Osteoblast (primary cell): ENCODE data around the gene KRT14. TPM values are rescaled to one million over a fixed set of nuclear protein-coding genes. Genes with fewer than 3 reads are reported as not detected.
"Not testable (repeated sequence)": the region's sequence is repeated elsewhere in the genome, so short reads cannot be mapped to it uniquely, and the experiment has no call there.

Experiments used
- DNase-seq: peaks from one replicate; pipeline ENCODE4 v3.0.0; 2011; ENCODE audit warnings: low spot score, mixed read lengths; ENCODE audit not compliant: insufficient read length; ENCODE audit errors: missing footprints
- H2AFZ ChIP-seq: 2 replicates; pipeline ENCODE4 v1.6.0; 2011; ENCODE audit warnings: mild to moderate bottlenecking, low read length
- H3K27ac ChIP-seq: 2 replicates; pipeline ENCODE4 v1.5.1; 2011; ENCODE audit warnings: mild to moderate bottlenecking, low read depth, low read length, moderate library complexity
- H3K27me3 ChIP-seq: 2 replicates; pipeline ENCODE4 v1.6.0; 2012; ENCODE audit warnings: mild to moderate bottlenecking, control low read depth, inconsistent platforms, low read length, moderate library complexity; ENCODE audit not compliant: insufficient read depth
- H3K36me3 ChIP-seq: 2 replicates; pipeline ENCODE4 v1.5.1; 2011; ENCODE audit warnings: mild to moderate bottlenecking, low read length, control low read depth, moderate library complexity; ENCODE audit not compliant: insufficient read depth
- H3K4me1 ChIP-seq: 2 replicates; pipeline ENCODE4 v1.5.1; 2011; ENCODE audit warnings: mild to moderate bottlenecking, low read length, control low read depth, moderate library complexity; ENCODE audit not compliant: insufficient read depth
- H3K4me2 ChIP-seq: 2 replicates; pipeline ENCODE4 v1.6.0; 2011; ENCODE audit warnings: mild to moderate bottlenecking, low read length; ENCODE audit not compliant: insufficient read depth
- H3K4me3 ChIP-seq: fragments of 200-600 bp; sonication (generic); 3 replicates; pipeline ENCODE4 v1.5.1; 2012; ENCODE audit warnings: mild to moderate bottlenecking, low read length, inconsistent platforms; ENCODE audit not compliant: insufficient read depth
- H3K79me2 ChIP-seq: 2 replicates; pipeline ENCODE4 v1.6.0; 2012; ENCODE audit warnings: mild to moderate bottlenecking, low read length, control low read depth, inconsistent platforms; ENCODE audit not compliant: insufficient read depth
- H3K9me3 ChIP-seq: 2 replicates; pipeline ENCODE4 v1.5.1; 2011; ENCODE audit warnings: low read depth, low read length, control low read depth
- H4K20me1 ChIP-seq: 2 replicates; pipeline ENCODE4 v1.6.0; 2012; ENCODE audit warnings: mild to moderate bottlenecking, low read length, control low read depth; ENCODE audit not compliant: insufficient read depth
- CTCF ChIP-seq: IDR thresholded peaks from 2 replicates; pipeline ENCODE4 v1.5.1; 2011; ENCODE audit warnings: mild to moderate bottlenecking, low read depth, low read length, moderate library complexity; ENCODE audit errors: extremely low read depth
- total RNA-seq: library from RNA; depleted of rRNA; stranded (reverse); fragments of >200 nt; gene quantifications from 2 replicates; pipeline ENCODE4 v1.2.3, GENCODE V29; 2012

Gene KRT14
- total RNA-seq, 1 donor: 12.3 TPM

GRCh38 chr17:41620583-41621434 lies 34.1 kb upstream of the KRT14 start:
- Histone ChIP-seq H4K20me1 (no peaks in the 10 kb centered on the region), H3K4me2 (no peak overlapping the region), H3K27me3 (no peaks in the 10 kb centered on the region), H3K79me2 (no peaks in the 10 kb centered on the region), H3K9me3 (no peaks in the 10 kb centered on the region), H3K4me3 (no peak overlapping the region), H2AFZ (peak overlapping the region; percentile 62), H3K27ac (no peak overlapping the region), H3K36me3 (no peaks in the 10 kb centered on the region), H3K4me1 (peaks cover 12% of the 10 kb centered on the region)
- no peak for TF ChIP-seq CTCF
- DNase-seq: peak; percentile 89

GRCh38 chr17:41619927-41620582 lies 33.4 kb upstream of the KRT14 start:
- H3K4me1 ChIP-seq, H3K36me3 ChIP-seq, H3K4me3 ChIP-seq, H3K27ac ChIP-seq, DNase-seq, H3K9me3 ChIP-seq, H2AFZ ChIP-seq, H3K79me2 ChIP-seq, H3K4me2 ChIP-seq, H4K20me1 ChIP-seq, H3K27me3 ChIP-seq: not testable (repeated sequence)

GRCh38 chr17:41619036-41619926 lies 32.6 kb upstream of the KRT14 start:
- no peak overlapping the region for H2AFZ ChIP-seq
- H3K79me2 ChIP-seq: no peaks in the 10 kb centered on the region
- no peaks in the 10 kb centered on the region for H3K9me3 ChIP-seq
- no peak for TF ChIP-seq CTCF
- no peaks in the 10 kb centered on the region for H4K20me1 ChIP-seq
- H3K4me3 ChIP-seq: no peak overlapping the region
- H3K4me1 ChIP-seq: peaks cover 6% of the 10 kb centered on the region
- no peak overlapping the region for H3K27ac ChIP-seq
- no peak overlapping the region for H3K4me2 ChIP-seq
- peak; percentile 83 for DNase-seq
- H3K36me3 ChIP-seq: no peaks in the 10 kb centered on the region
- no peaks in the 10 kb centered on the region for H3K27me3 ChIP-seq

GRCh38 chr17:41618341-41619035 lies 31.8 kb upstream of the KRT14 start:
- Histone ChIP-seq H3K9me3 (no peaks in the 10 kb centered on the region), H3K36me3 (no peaks in the 10 kb centered on the region), H3K4me3 (no peak overlapping the region), H4K20me1 (no peaks in the 10 kb centered on the region), H2AFZ (no peak overlapping the region), H3K79me2 (no peaks in the 10 kb centered on the region), H3K27ac (no peak overlapping the region), H3K27me3 (no peaks in the 10 kb centered on the region), H3K4me2 (no peak overlapping the region), H3K4me1 (peaks cover 6% of the 10 kb centered on the region)
- DNase-seq: no peak
- TF ChIP-seq CTCF: no peak
